HCEC 1CT (cell line): ENCODE data around the gene TNFRSF19.

ENCODE experiments used
- DNase-seq: peaks from one replicate; pipeline ENCODE4 v3.0.0-alpha.2; 2017

Gene TNFRSF19

DNA sequence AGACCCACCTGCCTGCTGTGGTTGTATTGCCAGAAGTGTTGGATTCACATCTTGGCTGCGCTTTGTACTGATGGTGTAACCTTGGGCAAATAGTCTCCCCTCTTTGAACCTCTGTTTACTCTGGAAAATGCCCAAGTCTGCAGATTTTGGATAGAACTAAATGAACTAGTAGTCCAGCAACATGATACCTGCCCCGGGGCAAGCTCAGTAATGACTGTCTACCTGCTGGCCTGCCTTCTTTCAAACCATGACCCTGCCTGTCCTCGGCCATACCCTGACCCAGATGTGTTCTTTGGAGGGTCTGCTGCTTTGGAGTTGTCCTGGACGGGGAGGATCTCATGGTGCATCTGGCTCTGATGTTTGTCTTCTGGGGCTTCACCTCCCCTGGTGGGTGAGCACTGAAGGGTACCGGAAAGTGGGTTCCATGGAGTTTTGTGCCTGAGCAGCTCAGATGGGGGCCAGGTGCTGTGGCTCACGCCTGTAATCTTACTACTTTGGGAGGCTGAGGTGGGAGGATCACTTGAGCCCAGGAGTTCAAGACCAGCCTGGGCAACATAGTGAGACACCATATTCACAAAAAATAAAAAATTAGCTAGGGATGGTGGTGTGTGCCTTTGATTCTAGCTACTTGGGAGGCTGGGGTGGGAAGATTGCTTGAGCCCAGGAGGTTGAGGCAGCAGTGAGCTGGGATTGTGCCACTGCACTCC is 59.5 kb downstream of the TNFRSF19 start:
- DNase-seq = no peak

- no peak for DNase-seq
Measured at GRCh38 chr13:23630349-23631093, 60.3 kb downstream of the TNFRSF19 start.

GRCh38 chr13:23631311-23632047 is 61.3 kb downstream of the TNFRSF19 start:
- no peak for DNase-seq

DNA sequence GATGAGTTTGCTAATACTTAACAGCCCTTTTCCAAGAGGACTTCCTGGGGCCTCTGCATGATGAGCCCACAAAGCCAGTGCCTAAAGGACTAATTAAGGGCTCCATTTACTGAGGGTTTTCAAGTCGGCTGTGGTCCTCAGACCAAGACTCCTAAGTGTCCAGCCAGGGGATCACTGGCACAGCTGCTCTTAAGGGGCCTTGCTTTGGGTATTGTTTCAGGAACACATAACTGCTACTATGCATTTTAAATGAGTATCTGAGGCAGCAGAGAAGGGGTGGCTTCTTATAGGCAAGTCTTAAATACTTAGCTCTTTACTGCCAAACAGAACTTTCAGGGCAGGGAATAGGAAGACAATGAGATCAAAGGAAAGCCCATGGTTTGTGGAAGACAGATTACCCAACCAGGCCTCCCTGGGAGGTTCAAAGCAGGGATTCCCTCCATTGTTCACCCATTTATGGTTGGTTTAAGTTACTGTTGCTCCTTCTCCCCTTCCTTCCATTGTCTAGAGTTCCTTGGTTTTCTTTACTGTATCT is 61.9 kb downstream of the TNFRSF19 start:
- DNase-seq = no peak

- no peak for DNase-seq
Measured at GRCh38 chr13:23632741-23633140, 62.5 kb downstream of the TNFRSF19 start.

- no peak for DNase-seq
Measured at GRCh38 chr13:23634897-23635296, 64.7 kb downstream of the TNFRSF19 start.

DNA sequence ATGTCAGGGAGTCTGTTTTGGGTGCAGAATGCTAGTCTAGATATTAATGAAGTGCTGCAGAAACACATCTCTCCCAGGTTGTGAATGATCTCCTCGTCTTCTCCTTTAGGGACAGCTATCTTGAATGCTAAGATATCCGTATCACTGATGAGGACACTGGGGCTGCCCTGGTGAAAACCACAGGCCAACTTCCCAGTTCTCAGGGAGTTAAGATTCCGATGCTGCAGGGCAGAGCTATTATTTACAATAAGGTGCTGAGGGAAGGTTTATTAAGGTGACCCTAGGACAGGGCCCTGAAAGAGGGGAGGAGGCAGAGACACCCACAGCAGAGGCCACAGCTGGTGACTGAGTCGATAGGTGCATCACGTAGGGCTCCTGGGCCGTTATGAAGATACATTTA is 66.1 kb downstream of the TNFRSF19 start:
- no peak for DNase-seq

DNA sequence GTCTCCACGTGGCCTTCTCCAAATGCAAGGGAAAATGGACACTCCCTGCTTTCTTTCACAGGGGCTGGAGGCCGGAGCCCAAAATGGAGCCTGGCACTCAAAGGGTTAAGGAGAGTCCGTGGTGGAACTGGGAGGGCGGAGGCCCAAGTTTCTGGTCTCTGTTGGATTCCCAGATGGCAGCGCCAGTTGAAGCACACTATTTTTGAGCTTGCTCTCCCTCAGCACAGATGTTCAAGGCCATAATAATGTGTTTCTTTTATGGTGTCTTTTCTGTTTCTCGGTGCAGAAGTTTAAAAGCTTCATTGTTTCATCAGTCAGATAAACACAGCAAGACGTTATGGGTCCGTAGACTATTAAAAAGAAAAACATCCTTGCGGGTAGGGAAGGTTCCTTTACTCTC is 67.6 kb downstream of the TNFRSF19 start:
- no peak for DNase-seq

- DNase-seq = no peak
Measured at GRCh38 chr13:23639674-23640073, 69.5 kb downstream of the TNFRSF19 start.

DNA sequence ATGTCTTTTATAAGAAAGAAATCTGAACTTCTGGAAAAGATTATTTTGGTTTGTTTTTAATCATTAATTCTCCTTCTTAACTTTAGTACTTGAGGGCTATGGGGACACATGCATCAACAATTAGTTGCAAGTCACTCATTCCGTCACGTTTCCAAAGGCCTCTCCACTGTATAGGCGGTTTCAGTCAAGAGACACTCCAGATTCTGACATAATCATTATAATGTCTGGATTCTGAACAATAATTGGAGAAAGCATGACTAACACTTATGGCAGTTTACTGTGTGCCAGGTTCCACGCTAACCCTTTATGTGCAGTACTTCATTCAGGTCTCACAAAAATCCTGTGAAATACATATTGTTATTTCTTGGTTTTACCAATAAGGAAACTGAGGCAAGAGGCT is 71.9 kb downstream of the TNFRSF19 start:
- DNase-seq = no peak

- DNase-seq = no peak
Measured at GRCh38 chr13:23643338-23644125, 73.3 kb downstream of the TNFRSF19 start.

DNA sequence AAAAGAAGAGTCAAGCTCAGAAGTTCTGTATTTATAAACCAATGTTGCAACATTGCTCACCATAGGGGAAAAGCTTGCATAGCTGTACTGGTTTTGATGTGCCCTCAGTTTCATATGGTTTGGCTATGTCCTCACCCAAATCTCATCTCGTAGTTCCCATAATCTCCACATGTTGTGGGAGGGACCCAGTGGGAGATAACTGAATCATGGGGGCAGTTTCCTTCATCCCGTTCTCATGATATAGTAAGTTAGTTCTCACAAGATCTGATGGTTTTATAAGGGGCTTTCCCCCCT is 73.9 kb downstream of the TNFRSF19 start:
- DNase-seq = no peak

DNA sequence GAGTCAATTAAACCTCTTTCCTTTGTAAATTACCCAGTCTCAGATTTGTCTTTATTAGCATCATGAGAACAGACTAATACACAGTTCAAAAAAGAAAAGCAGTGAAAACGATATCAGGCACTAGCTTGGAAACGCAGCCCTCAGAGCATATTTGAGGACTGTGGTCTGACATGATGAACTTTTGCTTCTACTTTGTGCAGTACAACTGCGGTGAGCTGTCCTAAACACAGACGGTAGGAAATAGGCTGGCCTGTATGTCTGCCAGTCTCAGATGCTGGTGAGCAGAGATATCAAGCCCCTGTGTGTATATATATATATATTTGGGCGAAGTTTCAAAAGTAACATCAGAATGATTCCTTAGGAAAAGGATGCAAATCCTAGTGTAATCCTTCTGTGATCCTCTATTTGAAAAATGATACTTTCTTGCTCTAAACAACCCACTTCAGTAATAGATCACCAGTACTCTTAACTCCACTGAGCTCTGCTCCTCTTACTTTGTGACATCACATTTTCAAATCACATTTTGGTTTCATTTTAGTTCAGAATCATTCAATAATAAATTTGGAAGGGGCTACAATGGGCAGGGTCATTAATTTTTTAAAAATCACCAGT is 74.4 kb downstream of the TNFRSF19 start:
- DNase-seq = no peak

DNA sequence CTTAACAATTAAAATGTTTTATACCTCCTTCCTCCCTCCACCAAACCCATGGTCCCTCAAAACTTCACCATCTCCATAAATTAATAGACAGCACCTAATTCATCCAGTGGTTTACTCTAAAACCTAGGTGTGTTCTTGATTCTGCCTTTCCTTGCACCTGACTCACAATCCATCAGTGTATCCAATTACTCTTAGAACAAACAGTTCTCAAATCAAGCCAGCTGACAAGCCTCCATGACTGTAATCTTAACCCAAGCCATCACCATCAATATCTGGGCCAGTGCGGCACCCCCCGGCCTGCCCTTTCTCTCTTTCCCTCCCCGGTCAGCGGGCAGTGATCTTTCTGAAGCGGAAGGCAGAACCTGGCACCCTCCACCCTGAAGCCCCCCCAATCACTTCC is 75.6 kb downstream of the TNFRSF19 start:
- DNase-seq = no peak

- no peak for DNase-seq
Measured at GRCh38 chr13:23651439-23651838, 81.2 kb downstream of the TNFRSF19 start.

- no peak for DNase-seq
Measured at GRCh38 chr13:23651887-23652286, 81.7 kb downstream of the TNFRSF19 start.

DNA sequence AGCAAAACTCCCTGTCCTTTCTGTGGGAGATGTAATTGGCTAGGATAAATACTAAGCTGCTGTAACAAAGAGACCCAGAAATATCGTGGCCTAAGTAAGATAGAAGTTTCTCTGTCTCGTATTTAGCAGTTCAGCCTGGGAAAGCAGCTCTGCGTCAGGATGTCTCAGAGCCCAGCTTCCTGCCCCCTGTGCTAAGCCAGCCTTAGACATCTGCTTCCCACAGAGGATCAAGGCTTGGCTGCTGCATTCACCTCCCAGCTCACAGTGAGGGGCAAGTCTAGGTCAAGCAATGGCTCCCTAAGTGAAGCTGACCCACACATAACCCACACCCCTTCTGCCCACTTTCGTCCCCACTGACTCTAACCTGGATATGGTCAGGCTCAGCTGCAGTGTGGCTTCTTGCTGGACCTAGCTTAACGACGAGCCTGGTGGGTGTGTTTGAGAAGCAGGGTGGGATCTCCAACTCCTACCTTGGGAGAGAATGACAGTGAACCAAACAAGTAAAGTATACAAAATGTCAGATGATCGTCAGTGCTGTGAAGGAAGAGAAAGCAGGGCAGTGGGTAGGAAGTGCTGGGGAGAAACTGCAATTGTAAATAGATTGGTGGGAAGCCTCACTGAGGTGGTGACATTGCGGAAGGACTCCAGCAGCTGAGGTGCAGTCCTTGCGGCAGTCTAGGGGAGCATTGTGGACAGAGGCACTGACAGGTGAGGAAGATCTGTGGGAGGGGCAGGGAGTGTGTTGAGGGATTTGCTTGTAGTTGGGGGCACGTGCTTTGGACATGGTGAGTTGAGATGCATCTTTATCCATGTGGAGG is 82.9 kb downstream of the TNFRSF19 start:
- no peak for DNase-seq

GRCh38 chr13:23654111-23655110 is 84.2 kb downstream of the TNFRSF19 start:
- no peak for DNase-seq

GRCh38 chr13:23655321-23655720 is 85.1 kb downstream of the TNFRSF19 start:
- no peak for DNase-seq

DNA sequence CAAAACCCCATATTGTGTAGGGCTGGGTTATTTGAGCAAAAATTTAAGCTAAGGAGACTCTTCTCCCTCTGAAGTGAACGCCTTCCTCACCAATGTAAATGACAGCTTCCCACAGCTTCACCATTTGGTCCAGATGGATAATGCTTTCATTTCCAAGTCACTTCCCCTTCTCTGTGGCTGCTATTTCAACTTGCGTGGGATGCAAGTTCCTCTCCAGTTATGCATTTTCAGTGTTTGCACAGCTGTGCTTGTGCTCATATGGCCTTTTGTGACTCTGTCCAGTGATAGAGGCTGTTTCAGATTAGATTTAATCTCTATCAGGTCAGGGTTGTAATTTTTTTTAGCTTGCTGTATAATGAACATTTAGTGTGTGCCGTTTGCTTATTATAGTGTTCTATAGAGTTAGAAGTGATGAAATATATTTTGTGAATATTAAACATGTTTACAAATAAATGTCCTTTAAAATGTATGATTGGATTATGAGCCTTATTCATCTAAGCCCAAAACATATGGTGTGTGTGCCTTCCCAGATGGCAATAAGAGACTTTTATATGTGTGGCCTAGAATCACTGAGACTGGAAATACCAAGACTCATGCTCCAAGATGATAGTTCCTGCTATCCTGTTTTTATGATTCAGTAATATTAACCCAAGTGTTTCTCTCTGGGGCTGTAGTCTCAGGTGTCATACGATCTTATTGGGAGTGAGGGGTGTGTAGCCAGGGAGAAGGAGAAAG is 86.6 kb downstream of the TNFRSF19 start:
- DNase-seq = peak; percentile 53
